CD4-positive, CD25-positive, alpha-beta regulatory T cell (primary cell): ENCODE results near the gene TUBE1. TPM values are rescaled to one million over a fixed set of nuclear protein-coding genes. Genes with fewer than 3 reads are reported as not detected.
"Not testable (repeated sequence)": the region's sequence is repeated elsewhere in the genome, so short reads cannot be mapped to it uniquely, and the experiment has no call there.

Experiments used
- ATAC-seq, 2 donors: fragments of 150-1000 bp; cut with Tn5 transposase; one replicate each; pipeline ENCODE4 v1.10.0; 2021; ENCODE audit warnings: low read depth in 2 of 2, moderate number of reproducible peaks in 2 of 2, moderate library complexity in 1 of 2
- DNase-seq, 3 donors: peaks; one replicate each; pipeline versions ENCODE4 v3.0.0 to v3.0.0-alpha.2; 2012 to 2022; ENCODE audit warnings: mixed read lengths in 1 of 3
- H3K27ac ChIP-seq: one replicate; pipeline ENCODE4 v1.7.0; 2013; ENCODE audit warnings: mild to moderate bottlenecking, low read length; ENCODE audit not compliant: insufficient read depth, poor library complexity, severe bottlenecking
- H3K27me3 ChIP-seq: one replicate; pipeline ENCODE4 v1.7.0; 2013; ENCODE audit warnings: low read length; ENCODE audit not compliant: control insufficient read depth, insufficient read depth
- H3K36me3 ChIP-seq: one replicate; pipeline ENCODE4 v1.7.0; 2013; ENCODE audit warnings: mild to moderate bottlenecking, low read length, moderate library complexity; ENCODE audit not compliant: control insufficient read depth, insufficient read depth
- H3K4me1 ChIP-seq: 2 replicates; pipeline ENCODE4 v1.7.0; 2013; ENCODE audit warnings: mild to moderate bottlenecking, low read length; ENCODE audit not compliant: insufficient read depth, control insufficient read depth, poor library complexity, severe bottlenecking
- H3K4me3 ChIP-seq: one replicate; pipeline ENCODE4 v1.7.0; 2013; ENCODE audit warnings: low read depth, mild to moderate bottlenecking, low read length, moderate library complexity
- H3K9me3 ChIP-seq, 2 experiments: 1 replicate in 1 of 2; 2 replicates in 1 of 2; pipeline ENCODE4 v1.7.0; 2013; ENCODE audit warnings: low read length in 2 of 2, mild to moderate bottlenecking in 1 of 2, moderate library complexity in 1 of 2; ENCODE audit not compliant: control insufficient read depth in 2 of 2
- H3K27ac Mint-ChIP-seq, 3 donors: one replicate each; pipeline ENCODE4 v1.8.0; 2020 to 2022; ENCODE audit warnings: mild to moderate bottlenecking in 3 of 3, mixed read lengths in 3 of 3, moderate library complexity in 2 of 3
- H3K27me3 Mint-ChIP-seq: one replicate; pipeline ENCODE4 v1.8.0; 2022; ENCODE audit warnings: mild to moderate bottlenecking, mixed read lengths
- H3K36me3 Mint-ChIP-seq: one replicate; pipeline ENCODE4 v1.8.0; 2020; ENCODE audit warnings: mixed read lengths
- H3K4me1 Mint-ChIP-seq, 4 donors: one replicate each; pipeline ENCODE4 v1.8.0; 2020 to 2022; ENCODE audit warnings: mixed read lengths in 4 of 4, mild to moderate bottlenecking in 1 of 4
- H3K4me3 Mint-ChIP-seq, 4 donors: one replicate each; pipeline ENCODE4 v1.8.0; 2020 to 2022; ENCODE audit warnings: mild to moderate bottlenecking in 4 of 4, mixed read lengths in 4 of 4, moderate library complexity in 3 of 4
- H3K9me3 Mint-ChIP-seq, 7 donors: one replicate each; pipeline ENCODE4 v1.8.0; 2020 to 2022; ENCODE audit warnings: mixed read lengths in 7 of 7, mild to moderate bottlenecking in 3 of 7, moderate library complexity in 2 of 7
- polyA plus RNA-seq, 4 donors: library from polyadenylated mRNA; unstranded; fragments of 300-500 nt; fragmentation: Illumina TruSeq; gene quantifications; one replicate each; pipeline ENCODE4 v1.2.3, GENCODE V29; 2021
- total RNA-seq: library from RNA; stranded (reverse); gene quantifications from one replicate; pipeline ENCODE4 v1.2.3, GENCODE V29; 2022

The TUBE1 gene
- total and polyA plus RNA-seq, 5 donors from 2014 or later, result 11.5 to 21.4 (median 13.1) TPM

- no peak overlapping the region for H3K27ac Mint-ChIP-seq
- no peak overlapping the region for H3K4me3 Mint-ChIP-seq
- no peaks in the 10 kb centered on the region for H3K36me3 Mint-ChIP-seq
- H3K27me3 Mint-ChIP-seq, result peaks cover under 1% of the 10 kb centered on the region
- H3K4me1 ChIP-seq, result no peaks in the 10 kb centered on the region
- H3K9me3 Mint-ChIP-seq, result no peaks in the 10 kb centered on the region
- H3K4me1 Mint-ChIP-seq, result peaks cover 0 to 3% (median 0%) of the 10 kb centered on the region in 4 donors
- no peaks in the 10 kb centered on the region for H3K27me3 ChIP-seq
- no peak overlapping the region for H3K4me3 ChIP-seq
- H3K36me3 ChIP-seq, result no peaks in the 10 kb centered on the region
- DNase-seq (no peak), ATAC-seq (no peak)
- no peak overlapping the region for H3K27ac ChIP-seq
- H3K9me3 ChIP-seq, result no peaks in the 10 kb centered on the region
These were observed 37.3 kb downstream of the TUBE1 start for GRCh38 chr6:112049996-112050395.

GRCh38 chr6:112049026-112049799 is 38.1 kb downstream of the TUBE1 start:
- H3K27me3 ChIP-seq, result no peaks in the 10 kb centered on the region
- H3K4me3 ChIP-seq, result no peak overlapping the region
- H3K27ac ChIP-seq, result no peak overlapping the region
- no peaks in the 10 kb centered on the region for H3K36me3 ChIP-seq
- Mint-ChIP-seq H3K27me3 (no peaks in the 10 kb centered on the region), H3K4me1 (peaks cover 0 to 3% (median 0%) of the 10 kb centered on the region in 4 donors), H3K36me3 (no peaks in the 10 kb centered on the region), H3K4me3 (no peak overlapping the region), H3K27ac (no peak overlapping the region), H3K9me3 (no peaks in the 10 kb centered on the region)
- ATAC-seq (no peak), DNase-seq (peak in 1 of 3 donors; percentile 20)
- peaks cover under 1% of the 10 kb centered on the region for H3K4me1 ChIP-seq
- no peaks in the 10 kb centered on the region for H3K9me3 ChIP-seq

- not testable (repeated sequence) for H3K4me1 ChIP-seq
These were observed 39.8 kb downstream of the TUBE1 start for GRCh38 chr6:112047523-112047922.

GRCh38 chr6:112044856-112045255 is 42.4 kb downstream of the TUBE1 start:
- peak overlapping the region in 2 of 3 donors; percentile 51 to 83 for H3K27ac Mint-ChIP-seq

More at GRCh38 chr6:112047523-112047922, 39.8 kb downstream of the TUBE1 start:
- H3K27ac Mint-ChIP-seq, DNase-seq, H3K36me3 ChIP-seq, H3K27ac ChIP-seq, H3K36me3 Mint-ChIP-seq, H3K27me3 ChIP-seq, H3K4me3 ChIP-seq, H3K9me3 ChIP-seq, H3K9me3 Mint-ChIP-seq, H3K4me3 Mint-ChIP-seq, ATAC-seq, H3K27me3 Mint-ChIP-seq: not testable (repeated sequence)
- H3K4me1 Mint-ChIP-seq, result peaks cover 0 to 14% (median 8%) of the 10 kb centered on the region in 4 donors

GRCh38 chr6:112044196-112044595 is 43.1 kb downstream of the TUBE1 start:
- no peak for ATAC-seq
- Histone ChIP-seq H3K27me3 (no peaks in the 10 kb centered on the region), H3K36me3 (no peaks in the 10 kb centered on the region), H3K4me1 (peaks cover 12% of the 10 kb centered on the region), H3K27ac (peak overlapping the region; percentile 96), H3K4me3 (peak overlapping the region; percentile 99), H3K9me3 (no peaks in the 10 kb centered on the region)
- DNase-seq, result no peak
- H3K36me3 Mint-ChIP-seq, result no peaks in the 10 kb centered on the region
- peak overlapping the region in 2 of 3 donors; percentile 51 to 96 for H3K27ac Mint-ChIP-seq
- H3K9me3 Mint-ChIP-seq, result no peaks in the 10 kb centered on the region
- H3K4me3 Mint-ChIP-seq, result peak overlapping the region in 2 of 4 donors; percentile 97 to 99
- no peaks in the 10 kb centered on the region for H3K27me3 Mint-ChIP-seq
- H3K4me1 Mint-ChIP-seq, result peaks cover 4 to 32% (median 18%) of the 10 kb centered on the region in 4 donors

More at GRCh38 chr6:112044856-112045255, 42.4 kb downstream of the TUBE1 start:
- Histone ChIP-seq H3K9me3 (no peaks in the 10 kb centered on the region), H3K27me3 (no peaks in the 10 kb centered on the region), H3K4me1 (peaks cover 12% of the 10 kb centered on the region), H3K4me3 (no peak overlapping the region), H3K36me3 (no peaks in the 10 kb centered on the region), H3K27ac (no peak overlapping the region)
- Mint-ChIP-seq H3K4me1 (peaks cover 4 to 27% (median 18%) of the 10 kb centered on the region in 4 donors), H3K4me3 (peak overlapping the region in 1 of 4 donors; percentile 99), H3K36me3 (no peaks in the 10 kb centered on the region), H3K27me3 (no peaks in the 10 kb centered on the region), H3K9me3 (no peaks in the 10 kb centered on the region)
- DNase-seq (no peak), ATAC-seq (no peak)

GRCh38 chr6:112043032-112044007 is 44.0 kb downstream of the TUBE1 start:
- Mint-ChIP-seq H3K4me3 (peak overlapping the region; percentile 97 to 99 (median 98)), H3K27me3 (no peaks in the 10 kb centered on the region), H3K36me3 (no peaks in the 10 kb centered on the region), H3K27ac (peak overlapping the region; percentile 96 to 100 (median 99)), H3K4me1 (peaks cover 4 to 34% (median 21%) of the 10 kb centered on the region in 4 donors), H3K9me3 (no peaks in the 10 kb centered on the region)
- peak overlapping the region; percentile 96 for H3K27ac ChIP-seq
- H3K4me3 ChIP-seq, result peak overlapping the region; percentile 99
- H3K27me3 ChIP-seq, result no peaks in the 10 kb centered on the region
- peaks cover 12% of the 10 kb centered on the region for H3K4me1 ChIP-seq
- ATAC-seq, result peak; percentile 90 to 93
- no peaks in the 10 kb centered on the region for H3K36me3 ChIP-seq
- no peaks in the 10 kb centered on the region for H3K9me3 ChIP-seq
- peak; percentile 89 to 93 (median 90) for DNase-seq

GRCh38 chr6:112041535-112041934 is 45.7 kb downstream of the TUBE1 start:
- peaks cover 10 to 40% (median 23%) of the 10 kb centered on the region in 4 donors for H3K4me1 Mint-ChIP-seq
- no peak overlapping the region for H3K4me3 ChIP-seq
- no peaks in the 10 kb centered on the region for H3K36me3 ChIP-seq
- no peaks in the 10 kb centered on the region for H3K9me3 ChIP-seq
- H3K4me1 ChIP-seq, result peaks cover 12% of the 10 kb centered on the region
- H3K9me3 Mint-ChIP-seq, result no peaks in the 10 kb centered on the region
- no peak overlapping the region for H3K27ac ChIP-seq
- ATAC-seq (no peak), DNase-seq (no peak)
- peak overlapping the region; percentile 86 to 100 (median 99) for H3K27ac Mint-ChIP-seq
- peak overlapping the region in 3 of 4 donors; percentile 50 to 99 (median 80) for H3K4me3 Mint-ChIP-seq
- H3K36me3 Mint-ChIP-seq, result no peaks in the 10 kb centered on the region
- no peaks in the 10 kb centered on the region for H3K27me3 Mint-ChIP-seq
- H3K27me3 ChIP-seq, result no peaks in the 10 kb centered on the region
